Epithelial cell of proximal tubule (primary cell): ENCODE results near the gene SCN4B. TPM values are rescaled to one million over a fixed set of nuclear protein-coding genes. Genes with fewer than 3 reads are reported as not detected.

ENCODE experiments used
- DNase-seq: peaks from one replicate; pipeline ENCODE4 v3.0.0-alpha.2; 2011; ENCODE audit warnings: low read depth
- H3K4me3 ChIP-seq: 2 replicates; pipeline ENCODE4 v1.5.1; 2011; ENCODE audit warnings: low read depth, mild to moderate bottlenecking, low read length
- total RNA-seq: library from RNA; depleted of rRNA; stranded (reverse); fragments of >200 nt; gene quantifications from 2 replicates; pipeline ENCODE4 v1.2.3, GENCODE V29; 2015
- TF ChIP-seq, protein P1 (sequence below): conservative IDR thresholded peaks from 2 replicates; pipeline ENCODE4 v1.5.1; 2012; ENCODE audit warnings: low read depth, mild to moderate bottlenecking, low read length

Gene SCN4B, protein sequence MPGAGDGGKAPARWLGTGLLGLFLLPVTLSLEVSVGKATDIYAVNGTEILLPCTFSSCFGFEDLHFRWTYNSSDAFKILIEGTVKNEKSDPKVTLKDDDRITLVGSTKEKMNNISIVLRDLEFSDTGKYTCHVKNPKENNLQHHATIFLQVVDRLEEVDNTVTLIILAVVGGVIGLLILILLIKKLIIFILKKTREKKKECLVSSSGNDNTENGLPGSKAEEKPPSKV
- under 0.01 TPM in 1 of 2 replicates, not detected in the other for total RNA-seq

DNA sequence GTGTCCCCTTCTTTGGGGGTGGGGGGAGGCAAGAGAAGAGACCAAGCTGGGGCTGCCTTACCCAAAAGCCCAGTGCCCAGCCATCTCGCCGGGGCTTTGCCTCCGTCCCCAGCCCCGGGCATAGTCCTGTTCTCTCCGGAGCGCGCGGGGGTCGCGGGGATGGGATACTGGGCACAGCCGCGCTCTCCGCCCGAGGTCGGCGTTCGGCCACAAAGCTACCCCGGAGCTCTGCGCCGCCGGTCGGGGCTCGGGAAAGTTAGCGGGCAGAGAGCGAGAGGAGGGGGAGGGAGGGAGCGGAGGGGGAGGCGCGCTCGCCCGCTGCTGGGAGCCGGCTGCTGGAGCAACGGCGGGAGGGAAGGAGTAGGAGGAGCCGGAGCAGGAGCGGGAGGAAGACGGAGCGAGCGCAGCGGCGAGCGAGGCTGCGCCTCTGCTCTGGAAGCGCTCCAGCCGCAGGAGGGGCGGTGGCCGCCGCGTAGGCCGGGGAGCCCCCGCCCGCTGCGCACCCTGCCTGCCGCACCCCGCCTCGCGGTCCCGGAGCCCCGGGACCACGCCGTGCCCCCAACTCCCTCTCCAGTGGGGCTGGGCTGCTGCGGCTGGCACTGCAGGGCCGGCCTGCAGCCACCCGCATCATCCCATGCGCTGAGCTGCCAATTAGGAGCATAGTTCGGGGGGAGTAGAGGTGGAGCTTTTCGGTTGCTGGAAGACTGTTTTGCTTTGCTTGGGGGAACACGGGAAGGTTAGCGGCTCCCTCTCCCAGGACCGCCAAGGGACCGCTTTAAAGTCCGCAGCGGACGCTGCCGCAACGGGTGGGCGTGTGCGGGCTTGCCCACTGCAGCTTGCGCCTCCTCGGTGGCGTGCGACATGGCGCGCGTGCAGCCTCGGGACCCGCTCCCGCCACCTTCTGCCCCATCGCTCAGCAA is at the start of gene SCN4B:
TSS of gene SCN4B (minus strand) at position 272 of the 920 bp plus-strand sequence. CDS start at position 122, 150 bp downstream.
- H3K4me3 ChIP-seq, result peak within 1 kb of the TSS; percentile 31
- TF ChIP-seq, protein P1, sequence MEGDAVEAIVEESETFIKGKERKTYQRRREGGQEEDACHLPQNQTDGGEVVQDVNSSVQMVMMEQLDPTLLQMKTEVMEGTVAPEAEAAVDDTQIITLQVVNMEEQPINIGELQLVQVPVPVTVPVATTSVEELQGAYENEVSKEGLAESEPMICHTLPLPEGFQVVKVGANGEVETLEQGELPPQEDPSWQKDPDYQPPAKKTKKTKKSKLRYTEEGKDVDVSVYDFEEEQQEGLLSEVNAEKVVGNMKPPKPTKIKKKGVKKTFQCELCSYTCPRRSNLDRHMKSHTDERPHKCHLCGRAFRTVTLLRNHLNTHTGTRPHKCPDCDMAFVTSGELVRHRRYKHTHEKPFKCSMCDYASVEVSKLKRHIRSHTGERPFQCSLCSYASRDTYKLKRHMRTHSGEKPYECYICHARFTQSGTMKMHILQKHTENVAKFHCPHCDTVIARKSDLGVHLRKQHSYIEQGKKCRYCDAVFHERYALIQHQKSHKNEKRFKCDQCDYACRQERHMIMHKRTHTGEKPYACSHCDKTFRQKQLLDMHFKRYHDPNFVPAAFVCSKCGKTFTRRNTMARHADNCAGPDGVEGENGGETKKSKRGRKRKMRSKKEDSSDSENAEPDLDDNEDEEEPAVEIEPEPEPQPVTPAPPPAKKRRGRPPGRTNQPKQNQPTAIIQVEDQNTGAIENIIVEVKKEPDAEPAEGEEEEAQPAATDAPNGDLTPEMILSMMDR, result no peak
- no peak for DNase-seq

DNA sequence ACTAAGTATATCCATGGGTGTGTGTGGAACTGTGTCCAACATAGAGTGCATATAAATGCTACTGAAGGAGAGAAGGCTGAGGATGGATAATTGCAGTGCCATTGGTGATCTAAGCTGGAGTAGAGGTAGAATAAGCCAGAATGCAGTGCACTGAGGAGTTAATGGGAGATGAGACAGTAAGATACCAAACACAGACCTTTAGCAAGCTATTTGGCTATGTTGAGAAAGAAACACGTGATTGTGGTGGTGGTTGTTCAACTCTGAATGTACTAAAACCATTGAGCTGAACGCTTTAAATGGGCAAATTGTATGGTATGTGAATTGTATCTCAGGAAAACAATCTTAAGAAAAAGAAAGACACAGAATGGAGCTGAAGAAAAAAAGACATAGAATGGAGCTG is 49.3 kb upstream of the SCN4B start:
- H3K4me3 ChIP-seq, result no peak overlapping the region
- no peak for DNase-seq
- TF ChIP-seq, protein P1, result no peak

DNA sequence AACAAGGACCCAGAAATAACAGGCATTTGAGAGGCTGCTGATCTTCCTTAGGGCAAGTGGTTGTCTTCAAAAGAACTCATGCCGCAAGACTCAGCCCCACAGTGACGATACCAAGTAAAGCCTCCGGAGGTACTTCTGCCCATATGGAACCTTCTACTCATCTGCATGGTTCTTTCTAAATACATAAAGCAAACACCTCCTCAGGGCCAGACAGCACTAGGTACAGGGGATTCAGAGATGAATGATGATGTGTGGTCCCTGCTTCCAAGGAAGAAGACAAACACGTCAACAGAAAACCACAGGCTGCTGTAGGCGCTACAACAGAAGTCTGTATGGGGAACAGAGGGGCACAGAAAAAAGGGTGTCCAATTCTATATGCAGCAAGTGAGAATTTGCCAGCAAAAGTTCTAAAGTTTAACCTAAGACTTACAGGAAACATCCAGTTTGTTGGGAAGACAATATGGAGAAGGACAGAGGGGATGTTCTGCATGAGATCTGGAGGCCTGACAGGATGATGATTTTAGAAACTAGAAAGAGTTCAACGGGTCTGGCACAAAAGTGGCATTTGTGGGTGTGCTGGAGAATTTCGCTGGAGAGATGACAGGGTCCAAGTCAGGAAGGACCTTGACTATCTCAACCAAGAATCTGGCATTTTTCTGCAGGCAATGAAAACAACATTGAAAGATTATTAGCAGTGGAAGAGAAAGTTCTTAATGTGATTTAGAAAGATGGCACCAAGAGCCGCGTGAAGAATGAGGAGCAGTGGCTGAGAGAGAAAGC is 48.5 kb upstream of the SCN4B start:
- TF ChIP-seq, protein P1, result no peak
- no peak for DNase-seq
- no peak overlapping the region for H3K4me3 ChIP-seq

DNA sequence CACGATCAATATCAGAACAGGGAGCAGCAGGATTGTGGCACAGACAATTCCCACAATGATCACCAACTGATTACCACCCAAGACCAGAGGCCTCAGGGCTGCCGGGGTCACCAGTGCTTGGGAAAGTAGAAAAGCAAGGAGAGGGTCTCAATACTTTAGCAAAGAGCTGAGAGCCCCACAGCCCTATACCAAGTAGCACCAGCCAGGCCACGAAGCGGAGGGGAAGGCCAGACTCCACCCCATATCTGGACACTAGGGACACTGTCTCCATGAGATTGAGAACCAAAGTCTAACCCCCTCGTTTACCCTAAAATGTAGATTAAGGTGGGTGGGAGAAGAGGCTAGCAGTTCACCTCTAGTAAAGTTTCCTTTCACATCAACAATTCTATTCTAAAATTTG is 47.9 kb upstream of the SCN4B start:
- TF ChIP-seq, protein P1, result no peak
- no peak for DNase-seq

DNA sequence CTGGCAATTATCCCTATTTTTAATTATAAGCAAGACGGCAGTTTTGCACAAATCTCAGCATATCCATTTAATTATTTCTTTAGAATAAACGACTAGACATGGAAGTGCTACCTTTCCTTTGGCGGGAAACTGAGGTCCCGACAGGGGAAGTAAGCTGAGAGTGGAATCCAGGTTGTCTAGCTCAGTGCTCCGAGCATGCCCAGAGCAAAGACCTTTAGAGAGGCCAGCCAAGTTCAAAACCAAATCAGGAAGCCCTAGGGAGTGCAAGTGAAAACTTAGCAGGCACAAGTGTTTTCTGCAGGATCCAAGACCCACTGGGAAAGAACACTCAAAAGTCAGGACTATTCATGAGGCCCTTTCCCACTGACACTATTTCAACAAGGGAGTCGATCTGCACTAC is 46.5 kb upstream of the SCN4B start:
- no peak overlapping the region for H3K4me3 ChIP-seq
- TF ChIP-seq, protein P1, result no peak
- no peak for DNase-seq

More for the DNA sequence above, 47.9 kb upstream of the SCN4B start:
- H3K4me3 ChIP-seq, result no peak overlapping the region

DNA sequence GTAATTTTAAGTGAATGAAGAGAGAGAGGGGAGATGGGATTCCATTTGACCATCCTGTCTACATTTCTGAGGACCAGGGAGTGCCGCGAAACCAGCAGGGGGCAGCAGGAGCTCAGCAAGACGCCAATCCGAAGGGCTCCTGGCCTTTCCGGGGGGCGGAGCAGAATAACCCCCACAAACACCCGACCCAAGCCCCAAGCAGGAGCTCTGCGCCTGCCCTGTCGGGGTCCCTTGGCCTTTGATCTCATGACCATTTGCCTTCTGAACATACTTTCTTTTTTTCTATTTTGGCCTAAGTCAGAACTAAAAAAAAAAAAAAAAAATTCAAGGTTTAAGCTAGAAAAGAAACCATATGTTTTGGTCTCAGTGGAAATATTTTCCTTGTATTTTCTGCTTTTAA is 45.7 kb upstream of the SCN4B start:
- TF ChIP-seq, protein P1, result peak; percentile 93
- no peak for DNase-seq
- H3K4me3 ChIP-seq, result no peak overlapping the region
